ENCODE measurements around the gene EEPD1.

The EEPD1 gene

GRCh38 chr7:36306222-36306621 lies 153.2 kb downstream of the EEPD1 start:
- DNase-seq (ENCODE audit: insufficient read length, low spot score), result no peak
- no peak for FAIRE-seq
- TF ChIP-seq PAX5 (IDR thresholded peaks at IDR 0.05; ENCODE audit: insufficient read depth, low read length, severe bottlenecking) (no peak), POLR2AphosphoS5 (IDR thresholded peaks at IDR 0.05; ENCODE audit: low read depth, low read length) (no peak), POLR2A (IDR thresholded peaks at IDR 0.05; ENCODE audit: low read depth, low read length) (no peak)

GRCh38 chr7:36306722-36307121 lies 153.7 kb downstream of the EEPD1 start:
- no peak for DNase-seq (ENCODE audit: insufficient read length, low spot score)
- TF ChIP-seq PAX5 (IDR thresholded peaks at IDR 0.05; ENCODE audit: insufficient read depth, low read length, severe bottlenecking) (no peak), SPI1 (IDR thresholded peaks at IDR 0.05; ENCODE audit: low read depth, low read length) (no peak), TAF1 (IDR thresholded peaks at IDR 0.05; ENCODE audit: low read depth, low read length) (no peak), POLR2A (IDR thresholded peaks at IDR 0.05; ENCODE audit: low read depth, low read length) (no peak), POU2F2 (IDR thresholded peaks at IDR 0.05; ENCODE audit: low read depth, low read length) (no peak), POLR2AphosphoS5 (IDR thresholded peaks at IDR 0.05; ENCODE audit: low read depth, low read length) (no peak)
- no peak for FAIRE-seq

- no peak for FAIRE-seq
- no peak for DNase-seq (ENCODE audit: insufficient read length, low spot score)
- TF ChIP-seq POU2F2 (IDR thresholded peaks at IDR 0.05; ENCODE audit: low read depth, low read length) (no peak), SPI1 (IDR thresholded peaks at IDR 0.05; ENCODE audit: low read depth, low read length) (no peak), PAX5 (IDR thresholded peaks at IDR 0.05; ENCODE audit: insufficient read depth, low read length, severe bottlenecking) (no peak), POLR2AphosphoS5 (IDR thresholded peaks at IDR 0.05; ENCODE audit: low read depth, low read length) (no peak)
Measured at GRCh38 chr7:36308031-36308430, 155.0 kb downstream of the EEPD1 start.

GRCh38 chr7:36309301-36309700 lies 156.2 kb downstream of the EEPD1 start:
- DNase-seq (ENCODE audit: insufficient read length, low spot score) (no peak), FAIRE-seq (no peak)
- no peak for TF ChIP-seq POLR2A (IDR thresholded peaks at IDR 0.05; ENCODE audit: low read depth, low read length)
- no peak for TF ChIP-seq POLR2AphosphoS5 (IDR thresholded peaks at IDR 0.05; ENCODE audit: low read depth, low read length)
- TF ChIP-seq PAX5 (IDR thresholded peaks at IDR 0.05; ENCODE audit: insufficient read depth, low read length, severe bottlenecking), result no peak
- TF ChIP-seq POU2F2 (IDR thresholded peaks at IDR 0.05; ENCODE audit: low read depth, low read length), result no peak

GRCh38 chr7:36309716-36310115 lies 156.7 kb downstream of the EEPD1 start:
- FAIRE-seq (no peak), DNase-seq (ENCODE audit: insufficient read length, low spot score) (no peak)
- TF ChIP-seq POLR2A (IDR thresholded peaks at IDR 0.05; ENCODE audit: low read depth, low read length) (no peak), PAX5 (IDR thresholded peaks at IDR 0.05; ENCODE audit: insufficient read depth, low read length, severe bottlenecking) (no peak)

GRCh38 chr7:36310897-36311296 lies 157.8 kb downstream of the EEPD1 start:
- no peak for FAIRE-seq
- DNase-seq (ENCODE audit: insufficient read length, low spot score), result no peak
- TF ChIP-seq SPI1 (IDR thresholded peaks at IDR 0.05; ENCODE audit: low read depth, low read length), result no peak
- TF ChIP-seq TAF1 (IDR thresholded peaks at IDR 0.05; ENCODE audit: low read depth, low read length), result no peak
- TF ChIP-seq POLR2AphosphoS5 (IDR thresholded peaks at IDR 0.05; ENCODE audit: low read depth, low read length), result no peak
- TF ChIP-seq POU2F2 (IDR thresholded peaks at IDR 0.05; ENCODE audit: low read depth, low read length), result no peak
- TF ChIP-seq PAX5 (IDR thresholded peaks at IDR 0.05; ENCODE audit: insufficient read depth, low read length, severe bottlenecking), result no peak
- TF ChIP-seq POLR2A (IDR thresholded peaks at IDR 0.05; ENCODE audit: low read depth, low read length), result no peak

DNA sequence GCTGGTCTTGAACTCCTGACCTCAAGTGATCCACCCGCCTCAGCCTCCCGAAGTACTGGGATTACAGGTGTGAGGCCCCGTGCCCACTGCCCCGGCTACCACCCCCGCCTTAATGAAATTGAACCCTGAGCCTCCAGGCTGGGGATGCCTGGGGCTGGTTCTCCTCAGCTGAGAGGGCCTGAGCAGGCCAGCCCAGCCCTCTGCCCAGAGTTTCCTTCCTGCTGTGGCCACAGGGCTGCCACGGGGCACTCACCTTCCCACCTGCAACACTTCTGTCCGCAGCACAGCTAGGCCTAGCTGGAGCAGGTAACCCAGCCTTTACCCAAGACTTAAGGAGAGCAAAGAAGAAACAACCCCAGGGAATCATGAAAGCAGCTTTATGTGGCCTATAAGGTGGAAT lies 158.5 kb downstream of the EEPD1 start:
- TF ChIP-seq PAX5 (IDR thresholded peaks at IDR 0.05; ENCODE audit: insufficient read depth, low read length, severe bottlenecking) (no peak), POU2F2 (IDR thresholded peaks at IDR 0.05; ENCODE audit: low read depth, low read length) (no peak), SPI1 (IDR thresholded peaks at IDR 0.05; ENCODE audit: low read depth, low read length) (no peak)
- no peak for DNase-seq (ENCODE audit: insufficient read length, low spot score)
- no peak for FAIRE-seq

GRCh38 chr7:36312064-36312914 lies 159.2 kb downstream of the EEPD1 start:
- FAIRE-seq (no peak), DNase-seq (ENCODE audit: insufficient read length, low spot score) (peak; percentile 49)
- TF ChIP-seq POLR2AphosphoS5 (IDR thresholded peaks at IDR 0.05; ENCODE audit: low read depth, low read length), result no peak
- TF ChIP-seq POU2F2 (IDR thresholded peaks at IDR 0.05; ENCODE audit: low read depth, low read length), result no peak
- no peak for TF ChIP-seq SPI1 (IDR thresholded peaks at IDR 0.05; ENCODE audit: low read depth, low read length)
- no peak for TF ChIP-seq PAX5 (IDR thresholded peaks at IDR 0.05; ENCODE audit: insufficient read depth, low read length, severe bottlenecking)
- TF ChIP-seq POLR2A (IDR thresholded peaks at IDR 0.05; ENCODE audit: low read depth, low read length), result no peak
- no peak for TF ChIP-seq TAF1 (IDR thresholded peaks at IDR 0.05; ENCODE audit: low read depth, low read length)

- TF ChIP-seq POLR2A (IDR thresholded peaks at IDR 0.05; ENCODE audit: low read depth, low read length), result no peak
- TF ChIP-seq POU2F2 (IDR thresholded peaks at IDR 0.05; ENCODE audit: low read depth, low read length), result no peak
- TF ChIP-seq POLR2AphosphoS5 (IDR thresholded peaks at IDR 0.05; ENCODE audit: low read depth, low read length), result no peak
- TF ChIP-seq SPI1 (IDR thresholded peaks at IDR 0.05; ENCODE audit: low read depth, low read length), result no peak
- no peak for TF ChIP-seq PAX5 (IDR thresholded peaks at IDR 0.05; ENCODE audit: insufficient read depth, low read length, severe bottlenecking)
- no peak for TF ChIP-seq TAF1 (IDR thresholded peaks at IDR 0.05; ENCODE audit: low read depth, low read length)
- FAIRE-seq, result no peak
Measured at GRCh38 chr7:36312915-36313334, 159.9 kb downstream of the EEPD1 start.

GRCh38 chr7:36313607-36314006 lies 160.6 kb downstream of the EEPD1 start:
- no peak for DNase-seq (ENCODE audit: insufficient read length, low spot score)
- TF ChIP-seq PAX5 (IDR thresholded peaks at IDR 0.05; ENCODE audit: insufficient read depth, low read length, severe bottlenecking) (no peak), POLR2AphosphoS5 (IDR thresholded peaks at IDR 0.05; ENCODE audit: low read depth, low read length) (no peak), TAF1 (IDR thresholded peaks at IDR 0.05; ENCODE audit: low read depth, low read length) (no peak), POU2F2 (IDR thresholded peaks at IDR 0.05; ENCODE audit: low read depth, low read length) (no peak), POLR2A (IDR thresholded peaks at IDR 0.05; ENCODE audit: low read depth, low read length) (no peak), SPI1 (IDR thresholded peaks at IDR 0.05; ENCODE audit: low read depth, low read length) (no peak)
- no peak for FAIRE-seq

More at GRCh38 chr7:36312915-36313334, 159.9 kb downstream of the EEPD1 start:
- no peak for DNase-seq (ENCODE audit: insufficient read length, low spot score)
